HepG2 (cell line): Measurements from ENCODE around the gene GDPD4. TPM values are rescaled to one million over a fixed set of nuclear protein-coding genes. Genes with fewer than 3 reads are reported as not detected.

ENCODE experiments used
- ATAC-seq: fragments of 200-7000 bp; cut with Tn5 transposase; 3 replicates; pipeline ENCODE4 v1.9.1; 2020; ENCODE audit warnings: mild to moderate bottlenecking, moderate library complexity
- BruUV-seq: library from RNA; stranded (reverse); fragments of 400-500 nt; replicated peaks from 2 replicates; lab custom pipeline; 2021; lab: Mats Ljungman, UMichigan
- CTCF ChIA-PET: fragments of 300-600 bp; formaldehyde crosslinking; extraction: SDS; loops from one replicate; lab custom pipeline; 2021; ENCODE audit warnings: low total read pairs, inconsistent platforms, low intra/inter-chr PET ratio; lab: Yijun Ruan, JAX
- POLR2A ChIA-PET: fragments of 350-600 bp; sonication (Branson Sonifier 250); formaldehyde crosslinking; loops from one replicate; lab custom pipeline; 2020; ENCODE audit warnings: antibody characterized with exemption, inconsistent platforms; lab: Yijun Ruan, JAX
- DNase-seq: peaks from one replicate; pipeline ENCODE4 v3.0.0-alpha.2; 2015; ENCODE audit warnings: low spot score
- FAIRE-seq: peaks from 3 replicates; lab custom pipeline; 2011; peaks lifted over from hg19 to GRCh38; lab: Jason Lieb, UNC
- H2AFZ ChIP-seq: one replicate; pipeline ENCODE4 v1.6.1; 2011; ENCODE audit warnings: low read length, inconsistent platforms
- H3K27ac ChIP-seq: fragments of 300-600 bp; 3 replicates; pipeline ENCODE4 v1.8.0; 2011; ENCODE audit warnings: mixed run types, mild to moderate bottlenecking, mixed read lengths, low read length, inconsistent platforms; ENCODE audit not compliant: insufficient read depth; ENCODE audit errors: extremely low read length
- H3K27me3 ChIP-seq, 2 experiments: fragments of 200-600 bp in 1 of 2; 2 replicates in 1 of 2; 3 replicates in 1 of 2; pipeline versions ENCODE4 v1.6.0 to v1.8.0; 2011; ENCODE audit warnings: low read length in 2 of 2, mild to moderate bottlenecking in 2 of 2, moderate library complexity in 2 of 2, inconsistent platforms in 1 of 2; ENCODE audit not compliant: insufficient read depth in 2 of 2, control insufficient read depth in 1 of 2
- H3K36me3 ChIP-seq, 2 experiments: fragments of 200-600 bp in 1 of 2; replicated peaks in 1 of 2; 2 replicates in 1 of 2; 3 replicates in 1 of 2; pipeline versions ENCODE4 v1.5.1 to v1.8.0; 2011; ENCODE audit warnings: low read length in 2 of 2, inconsistent platforms in 1 of 2; ENCODE audit not compliant: insufficient read depth in 2 of 2, control insufficient read depth in 1 of 2
- H3K4me1 ChIP-seq: 2 replicates; pipeline ENCODE4 v1.5.1; 2012; ENCODE audit warnings: low read length, inconsistent platforms; ENCODE audit not compliant: insufficient read depth
- H3K4me2 ChIP-seq: 2 replicates; pipeline ENCODE4 v1.6.0; 2011; ENCODE audit warnings: low read depth, low read length, inconsistent platforms
- H3K4me3 ChIP-seq, 3 experiments: fragments of 200-600 bp in 1 of 3; sonication (generic), shearing (Covaris generic) in 1 of 3; replicated peaks in 1 of 3; 2 replicates each; pipeline ENCODE4 v1.5.1; 2011 to 2016; ENCODE audit warnings: low read length in 3 of 3, inconsistent platforms in 2 of 3, low read depth in 2 of 3, mild to moderate bottlenecking in 2 of 3, control low read depth in 1 of 3, mixed read lengths in 1 of 3; ENCODE audit not compliant: insufficient read depth in 1 of 3
- H3K79me2 ChIP-seq: one replicate; pipeline ENCODE4 v1.6.1; 2011; ENCODE audit warnings: low read length, inconsistent platforms; ENCODE audit not compliant: insufficient read depth
- H3K9ac ChIP-seq: 2 replicates; pipeline ENCODE4 v1.6.0; 2011; ENCODE audit warnings: mild to moderate bottlenecking, low read depth, low read length, inconsistent platforms; ENCODE audit not compliant: insufficient read depth
- H3K9me3 ChIP-seq: 2 replicates; pipeline ENCODE4 v1.5.1; 2012; ENCODE audit warnings: mild to moderate bottlenecking, low read length
- H4K20me1 ChIP-seq: 2 replicates; pipeline ENCODE4 v1.6.0; 2011; ENCODE audit warnings: inconsistent platforms, mild to moderate bottlenecking, low read length, moderate library complexity; ENCODE audit not compliant: insufficient read depth
- CEBPB ChIP-seq: IDR thresholded peaks from 2 replicates; pipeline ENCODE4 v1.6.1; 2011; ENCODE audit warnings: low read depth, low read length, improper control_type of control experiment, borderline replicate concordance
- FIP1L1 ChIP-seq: fragments of 200-400 bp; formaldehyde crosslinking; IDR thresholded peaks from 2 replicates; pipeline ENCODE4 v1.6.1; 2018; ENCODE audit warnings: low read depth, mild to moderate bottlenecking, low read length, moderate library complexity, borderline replicate concordance; ENCODE audit not compliant: insufficient read depth
- ISL2 ChIP-seq: sonication (generic); formaldehyde crosslinking; IDR thresholded peaks from 2 replicates; pipeline ENCODE4 v1.5.0; 2020; ENCODE audit warnings: missing genetic modification reagents
- MAFK ChIP-seq, 2 experiments: IDR thresholded peaks in 1 of 2; conservative IDR thresholded peaks in 1 of 2; 2 replicates each; pipeline ENCODE4 v1.6.1; 2011; ENCODE audit warnings: improper control_type of control experiment in 2 of 2, low read length in 2 of 2
- PHB2 ChIP-seq: fragments of 450-650 bp; IDR thresholded peaks from 2 replicates; pipeline ENCODE4 v1.6.1; 2018; ENCODE audit not compliant: partially characterized antibody
- PHF21A ChIP-seq: sonication (generic); formaldehyde crosslinking; IDR thresholded peaks from 2 replicates; pipeline ENCODE4 v1.5.0; 2020; ENCODE audit warnings: mild to moderate bottlenecking, missing genetic modification reagents
- SIX1 ChIP-seq: sonication (generic); formaldehyde crosslinking; IDR thresholded peaks from 2 replicates; pipeline ENCODE4 v1.4.0; 2020; ENCODE audit warnings: missing genetic modification reagents, borderline replicate concordance
- YEATS4 ChIP-seq: sonication (generic); formaldehyde crosslinking; IDR thresholded peaks from 2 replicates; pipeline ENCODE4 v1.4.0; 2020; ENCODE audit warnings: missing genetic modification reagents, borderline replicate concordance
- ZFP1 ChIP-seq: IDR thresholded peaks from 2 replicates; pipeline ENCODE4 v1.6.1; 2016
- ZNF589 ChIP-seq: sonication (generic); formaldehyde crosslinking; conservative IDR thresholded peaks from 2 replicates; pipeline ENCODE4 v1.8.0; 2022; ENCODE audit warnings: mild to moderate bottlenecking, moderate library complexity, missing genetic modification reagents
- ZNF639 ChIP-seq: conservative IDR thresholded peaks from 2 replicates; pipeline ENCODE4 v1.6.1; 2018; ENCODE audit warnings: missing genetic modification reagents
- ZNF878 ChIP-seq: sonication (generic); formaldehyde crosslinking; IDR thresholded peaks from 2 replicates; pipeline ENCODE4 v1.8.1; 2023; ENCODE audit warnings: mild to moderate bottlenecking, missing genetic modification reagents, moderate library complexity
- WGBS: methylation state at CpG from one replicate; pipeline ENCODE4 v1.1.6; 2017; ENCODE audit warnings: low lambda C conversion rate; 5-methylcytosine and 5-hydroxymethylcytosine counted together
- in situ Hi-C: cut with HindIII; loops from 2 replicates; pipeline ENCODE4 v1.10.0; 2017; ENCODE audit warnings: low pct_unique_long_range_greater_than_20kb; ENCODE audit not compliant: extremely low pct_ligation_motif_present
- intact Hi-C: fragments of 100-400 bp; cut with micrococcal nuclease; formaldehyde crosslinking; loops from one replicate; pipeline ENCODE4 v1.10.0; 2022; ENCODE audit not compliant: unreplicated experiment
- polyA plus RNA-seq, 8 experiments: library from polyadenylated mRNA; depleted of rRNA in 3 of 8; stranded (reverse) in 7 of 8; unstranded in 1 of 8; fragments of >200 nt; fragmentation: Illumina TruSeq in 4 of 8; extraction: Trizol in 4 of 8; gene quantifications; 2 replicates each; pipeline versions ENCODE4 v1.2.1 to v1.2.3, GENCODE V29; 2011 to 2016; ENCODE audit warnings: low read depth in 4 of 8, missing spikeins in 1 of 8, mixed read lengths in 1 of 8; ENCODE audit not compliant: insufficient read depth in 1 of 8
- total RNA-seq, 5 experiments: library from RNA; depleted of rRNA; stranded (reverse); fragments of >200 nt; fragmentation: Illumina TruSeq; extraction: Trizol; gene quantifications; 2 replicates each; pipeline ENCODE4 v1.2.3, GENCODE V29; 2016; ENCODE audit warnings: low read depth in 1 of 5
- TF ChIP-seq, protein P1 (sequence below): sonication (generic); formaldehyde crosslinking; IDR thresholded peaks from 2 replicates; pipeline ENCODE4 v1.8.1; 2023; ENCODE audit warnings: mild to moderate bottlenecking, moderate library complexity, missing genetic modification reagents
- TF ChIP-seq, protein P2 (sequence below): IDR thresholded peaks from 2 replicates; pipeline ENCODE4 v1.6.1; 2016

Gene GDPD4
- total and polyA plus RNA-seq, 2 of the 13 experiments (the other 11 are each of a cell fraction or from before 2014, with no cell fraction given), result not detected

GRCh38 chr11:77283101-77283500 lies 18.4 kb downstream of the GDPD4 start:
- Histone ChIP-seq H3K27me3 (peaks cover 1 to 11% of the 10 kb centered on the region in 2 experiments; a peak in 1 of 5 replicates), H3K4me3 (no peak overlapping the region), H2AFZ (no peak overlapping the region), H3K9ac (no peak overlapping the region), H3K36me3 (no peaks in the 10 kb centered on the region), H3K4me1 (no peaks in the 10 kb centered on the region), H3K9me3 (no peaks in the 10 kb centered on the region), H3K79me2 (no peaks in the 10 kb centered on the region), H3K27ac (no peak overlapping the region)
- intact Hi-C loops, result no loop called here
- 40% methylated on average over 3 of the region's 3 CpGs for WGBS
- POLR2A ChIA-PET, result no interaction called here
- CTCF ChIA-PET, result no interaction called here
- ATAC-seq, result no peak
- no peak for DNase-seq
- TF ChIP-seq ZNF639 (CRISPR knock-in tag), result no peak
- TF ChIP-seq, protein P1, sequence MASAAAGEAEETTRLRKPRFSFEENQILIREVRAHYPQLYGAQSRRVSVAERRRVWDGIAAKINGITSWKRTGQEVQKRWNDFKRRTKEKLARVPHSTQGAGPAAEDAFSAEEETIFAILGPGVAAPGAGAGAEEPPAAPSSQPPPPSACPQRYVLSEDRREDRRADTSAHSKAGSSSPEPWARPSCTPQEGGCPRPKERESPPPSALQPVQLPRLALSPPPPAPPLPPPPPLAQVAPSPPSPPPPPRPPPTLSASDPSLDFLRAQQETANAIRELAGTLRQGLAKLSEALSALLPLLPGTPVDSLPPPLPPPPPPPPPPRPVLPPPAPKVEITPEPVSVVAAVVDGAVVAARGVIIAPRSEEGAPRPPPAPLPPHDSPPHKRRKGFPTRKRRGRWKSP (CRISPR knock-in tag), result no peak
- no peak for TF ChIP-seq ZNF589 (CRISPR knock-in tag)
- TF ChIP-seq, all 625 proteins: peak for 0
- in situ Hi-C loops, result no loop called here
- H3K4me2 ChIP-seq, result no peak overlapping the region
- no peaks in the 10 kb centered on the region for H4K20me1 ChIP-seq
- FAIRE-seq, result no peak
- BruUV-seq, result no TSS peak

- H3K79me2 ChIP-seq, result no peaks in the 10 kb centered on the region
- BruUV-seq, result no TSS peak
- H3K36me3 ChIP-seq, result no peaks in the 10 kb centered on the region
- ChIA-PET POLR2A (no interaction called here), CTCF (no interaction called here)
- peaks cover 0 to 8% of the 10 kb centered on the region in 2 experiments; a peak in 1 of 5 replicates for H3K27me3 ChIP-seq
- intact Hi-C loops, result no loop called here
- in situ Hi-C loops, result no loop called here
- H3K4me1 ChIP-seq, result no peaks in the 10 kb centered on the region
- WGBS, result 0% methylated on average over 2 of the region's 2 CpGs
- H3K27ac ChIP-seq, result no peak overlapping the region
- H3K9ac ChIP-seq, result no peak overlapping the region
- H4K20me1 ChIP-seq, result no peaks in the 10 kb centered on the region
- ATAC-seq (no peak), DNase-seq (no peak), FAIRE-seq (no peak)
- no peak overlapping the region for H3K4me3 ChIP-seq
- no peak overlapping the region for H2AFZ ChIP-seq
- no peaks in the 10 kb centered on the region for H3K9me3 ChIP-seq
- H3K4me2 ChIP-seq, result no peak overlapping the region
- TF ChIP-seq PHB2 (no peak), SIX1 (CRISPR knock-in tag) (no peak), PHF21A (CRISPR knock-in tag) (no peak), ZFP1 (CRISPR knock-in tag) (no peak), YEATS4 (CRISPR knock-in tag) (no peak), MAFK (conservative IDR thresholded peaks at IDR 0.05 in 1 of 2, IDR thresholded peaks at IDR 0.05 in 1 of 2; ENCODE audit: low read length in 2 of 2) (peak; percentile 29 to 44; a peak in 1 of 4 replicates), ZNF878 (no peak), FIP1L1 (no peak), ISL2 (CRISPR knock-in tag) (no peak), CEBPB (peak; percentile 38; the same call in 1 of the 2 replicates)
- TF ChIP-seq, protein P2, sequence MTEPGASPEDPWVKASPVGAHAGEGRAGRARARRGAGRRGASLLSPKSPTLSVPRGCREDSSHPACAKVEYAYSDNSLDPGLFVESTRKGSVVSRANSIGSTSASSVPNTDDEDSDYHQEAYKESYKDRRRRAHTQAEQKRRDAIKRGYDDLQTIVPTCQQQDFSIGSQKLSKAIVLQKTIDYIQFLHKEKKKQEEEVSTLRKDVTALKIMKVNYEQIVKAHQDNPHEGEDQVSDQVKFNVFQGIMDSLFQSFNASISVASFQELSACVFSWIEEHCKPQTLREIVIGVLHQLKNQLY (CRISPR knock-in tag), result no peak
Observed at GRCh38 chr11:77278595-77279506, 22.6 kb downstream of the GDPD4 start.
